Mesothelial cell of epicardium (in vitro differentiated cells): ENCODE measurements around the gene ZDHHC19. TPM values are rescaled to one million over a fixed set of nuclear protein-coding genes. Genes with fewer than 3 reads are reported as not detected.
"Not testable (repeated sequence)": the region's sequence is repeated elsewhere in the genome, so short reads cannot be mapped to it uniquely, and the experiment has no call there.

Experiments
- DNase-seq, 2 experiments: peaks; one replicate each; pipeline ENCODE4 v3.0.0; 2021; ENCODE audit warnings: low spot score in 2 of 2; ENCODE audit not compliant: unreplicated experiment in 2 of 2
- H3K27ac Mint-ChIP-seq: 2 replicates; pipeline ENCODE4 v1.8.0; 2021; ENCODE audit warnings: mixed read lengths
- H3K27me3 Mint-ChIP-seq: 2 replicates; pipeline ENCODE4 v1.8.0; 2021; ENCODE audit warnings: low read depth, mixed read lengths
- H3K36me3 Mint-ChIP-seq: 2 replicates; pipeline ENCODE4 v1.8.0; 2021; ENCODE audit warnings: mixed read lengths
- H3K4me1 Mint-ChIP-seq: 2 replicates; pipeline ENCODE4 v1.8.0; 2021; ENCODE audit warnings: mixed read lengths
- H3K4me3 Mint-ChIP-seq: 2 replicates; pipeline ENCODE4 v1.8.0; 2021; ENCODE audit warnings: mild to moderate bottlenecking, moderate library complexity, mixed read lengths
- H3K9me3 Mint-ChIP-seq: 2 replicates; pipeline ENCODE4 v1.8.0; 2021; ENCODE audit warnings: mixed read lengths
- total RNA-seq: library from RNA; stranded (reverse); gene quantifications from 3 replicates; pipeline ENCODE4 v1.2.1, GENCODE V29; 2021
- TF ChIP-seq, protein P1 (sequence below): fragments of 200-600 bp; sonication (generic); IDR thresholded peaks from one replicate; pipeline ENCODE4 v1.5.0; 2021; ENCODE audit warnings: antibody characterized with exemption; ENCODE audit not compliant: unreplicated experiment

The ZDHHC19 gene
- total RNA-seq, 1 donor from 2014 or later: 0.34 TPM

GRCh38 chr3:196175116-196175625 is 36.0 kb downstream of the ZDHHC19 start:
- Mint-ChIP-seq H3K4me1 (no peaks in the 10 kb centered on the region), H3K9me3 (peaks cover 5% of the 10 kb centered on the region), H3K4me3 (no peak overlapping the region), H3K36me3 (no peaks in the 10 kb centered on the region), H3K27ac (no peak overlapping the region), H3K27me3 (no peaks in the 10 kb centered on the region)
- no peak for DNase-seq
- TF ChIP-seq, protein P1, sequence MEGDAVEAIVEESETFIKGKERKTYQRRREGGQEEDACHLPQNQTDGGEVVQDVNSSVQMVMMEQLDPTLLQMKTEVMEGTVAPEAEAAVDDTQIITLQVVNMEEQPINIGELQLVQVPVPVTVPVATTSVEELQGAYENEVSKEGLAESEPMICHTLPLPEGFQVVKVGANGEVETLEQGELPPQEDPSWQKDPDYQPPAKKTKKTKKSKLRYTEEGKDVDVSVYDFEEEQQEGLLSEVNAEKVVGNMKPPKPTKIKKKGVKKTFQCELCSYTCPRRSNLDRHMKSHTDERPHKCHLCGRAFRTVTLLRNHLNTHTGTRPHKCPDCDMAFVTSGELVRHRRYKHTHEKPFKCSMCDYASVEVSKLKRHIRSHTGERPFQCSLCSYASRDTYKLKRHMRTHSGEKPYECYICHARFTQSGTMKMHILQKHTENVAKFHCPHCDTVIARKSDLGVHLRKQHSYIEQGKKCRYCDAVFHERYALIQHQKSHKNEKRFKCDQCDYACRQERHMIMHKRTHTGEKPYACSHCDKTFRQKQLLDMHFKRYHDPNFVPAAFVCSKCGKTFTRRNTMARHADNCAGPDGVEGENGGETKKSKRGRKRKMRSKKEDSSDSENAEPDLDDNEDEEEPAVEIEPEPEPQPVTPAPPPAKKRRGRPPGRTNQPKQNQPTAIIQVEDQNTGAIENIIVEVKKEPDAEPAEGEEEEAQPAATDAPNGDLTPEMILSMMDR: no peak

DNA sequence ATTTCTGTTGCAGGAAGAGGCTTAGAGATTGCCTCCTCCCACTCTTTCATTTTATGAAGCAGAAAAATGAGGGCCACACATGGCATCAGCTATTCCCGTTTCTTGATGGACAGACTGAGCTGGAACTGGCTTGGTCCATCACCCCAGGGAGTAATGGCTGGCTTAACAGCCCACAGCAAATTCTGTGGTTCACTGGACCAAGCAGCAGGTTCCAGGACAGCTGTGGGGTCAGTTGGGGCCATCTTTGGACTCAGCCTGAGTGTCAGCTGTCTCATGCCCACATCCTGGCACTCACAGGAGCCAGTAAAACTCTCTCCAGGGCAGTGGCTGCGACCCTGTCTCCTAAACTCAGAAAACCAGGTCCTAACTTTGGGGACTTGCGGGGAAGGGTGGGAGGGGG is 36.5 kb downstream of the ZDHHC19 start:
- Mint-ChIP-seq H3K9me3 (peaks cover 5% of the 10 kb centered on the region), H3K27ac (no peak overlapping the region), H3K4me1 (no peaks in the 10 kb centered on the region), H3K36me3 (no peaks in the 10 kb centered on the region), H3K27me3 (no peaks in the 10 kb centered on the region), H3K4me3 (no peak overlapping the region)
- TF ChIP-seq, protein P1: no peak
- DNase-seq: no peak

DNA sequence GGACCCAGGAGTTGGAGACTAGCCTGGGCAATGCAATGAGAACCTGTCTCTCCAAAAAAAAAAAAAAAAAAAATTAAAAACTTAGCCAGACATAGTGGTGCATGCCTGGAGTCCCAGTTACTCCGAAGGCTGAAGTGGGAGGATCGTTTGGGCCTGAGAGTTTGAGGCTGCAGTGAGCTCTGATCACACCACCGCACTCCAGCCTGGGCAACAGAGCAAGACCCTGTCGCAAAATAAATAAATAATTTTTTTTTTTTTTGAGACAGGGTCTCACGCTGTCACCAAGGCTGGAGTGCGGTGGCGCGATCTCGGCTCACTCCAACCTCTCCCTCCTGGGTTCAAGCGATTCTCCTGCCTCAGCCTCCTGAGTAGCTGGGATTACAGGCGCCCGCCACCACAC is 40.9 kb downstream of the ZDHHC19 start:
- not testable (repeated sequence) for DNase-seq, H3K4me1 Mint-ChIP-seq, H3K9me3 Mint-ChIP-seq, H3K27ac Mint-ChIP-seq, H3K36me3 Mint-ChIP-seq, H3K27me3 Mint-ChIP-seq, H3K4me3 Mint-ChIP-seq

GRCh38 chr3:196169836-196170240 is 41.4 kb downstream of the ZDHHC19 start:
- Mint-ChIP-seq H3K36me3 (no peaks in the 10 kb centered on the region), H3K27ac (no peak overlapping the region), H3K27me3 (no peaks in the 10 kb centered on the region), H3K4me3 (no peak overlapping the region), H3K9me3 (peaks cover 5% of the 10 kb centered on the region), H3K4me1 (no peaks in the 10 kb centered on the region)
- DNase-seq: no peak
- TF ChIP-seq, protein P1: no peak

DNA sequence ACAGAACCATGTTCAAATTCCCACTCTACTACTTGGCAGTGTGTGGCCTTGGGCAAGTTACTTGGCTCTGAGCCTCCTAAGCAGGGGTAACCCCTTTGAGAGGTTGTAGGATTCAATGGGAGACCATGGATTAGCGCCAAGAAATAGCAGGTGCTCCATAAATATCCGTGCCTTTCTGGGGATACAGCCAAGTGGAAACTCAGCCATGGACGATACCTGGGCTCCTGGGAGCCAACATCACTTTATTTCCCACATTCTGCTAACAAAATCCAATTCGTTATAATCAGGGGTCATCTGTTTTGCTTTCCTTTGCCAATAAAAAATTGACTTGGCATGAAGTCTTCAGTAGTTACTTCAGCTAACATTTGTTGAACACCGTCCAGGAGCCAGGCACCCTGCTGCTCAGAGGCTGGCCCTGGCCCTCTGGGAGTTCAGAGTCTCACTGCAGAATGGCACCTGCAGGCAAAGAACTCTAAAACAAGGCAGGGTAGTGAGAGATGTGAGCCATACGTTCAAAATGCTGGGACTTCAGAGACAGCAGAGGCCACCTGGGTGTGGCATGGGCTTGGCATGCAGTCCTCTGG is 42.3 kb downstream of the ZDHHC19 start:
- Mint-ChIP-seq H3K4me1 (no peaks in the 10 kb centered on the region), H3K27ac (no peak overlapping the region)
- no peak for DNase-seq

GRCh38 chr3:196166741-196167140 is 44.5 kb downstream of the ZDHHC19 start:
- H3K4me1 Mint-ChIP-seq: no peaks in the 10 kb centered on the region
- H3K27ac Mint-ChIP-seq: no peak overlapping the region
- H3K36me3 Mint-ChIP-seq: no peaks in the 10 kb centered on the region
- no peaks in the 10 kb centered on the region for H3K27me3 Mint-ChIP-seq
- H3K4me3 Mint-ChIP-seq: no peak overlapping the region
- H3K9me3 Mint-ChIP-seq: peaks cover 5% of the 10 kb centered on the region
- no peak for DNase-seq
- TF ChIP-seq, protein P1: no peak

More for the DNA sequence above, 42.3 kb downstream of the ZDHHC19 start:
- Mint-ChIP-seq H3K9me3 (peaks cover 5% of the 10 kb centered on the region), H3K4me3 (no peak overlapping the region), H3K36me3 (no peaks in the 10 kb centered on the region), H3K27me3 (no peaks in the 10 kb centered on the region)
- TF ChIP-seq, protein P1: no peak
